IMR-90 (cell line): ENCODE measurements around the gene MPZL3. TPM values are rescaled to one million over a fixed set of nuclear protein-coding genes. Genes with fewer than 3 reads are reported as not detected.

Source experiments
- ATAC-seq: fragments of 200-7000 bp; cut with Tn5 transposase; 2 replicates; pipeline ENCODE4 v1.9.1; 2020; ENCODE audit warnings: low read depth, mild to moderate bottlenecking, moderate library complexity
- BruUV-seq: library from RNA; stranded (reverse); fragments of 400-500 nt; replicated peaks from 2 replicates; lab custom pipeline; 2021; lab: Mats Ljungman, UMichigan
- CTCF ChIA-PET: fragments of 300-600 bp; formaldehyde crosslinking; extraction: SDS; loops from one replicate; lab custom pipeline; 2021; ENCODE audit warnings: antibody characterized with exemption; lab: Yijun Ruan, JAX
- POLR2A ChIA-PET: fragments of 300-600 bp; sonication (Branson Sonifier 250); formaldehyde crosslinking; loops from one replicate; lab custom pipeline; 2022; ENCODE audit warnings: antibody characterized with exemption; ENCODE audit not compliant: unreplicated experiment; lab: Charles Lee
- DNase-seq: peaks from one replicate; pipeline ENCODE4 v3.0.0; 2013
- H2AFZ ChIP-seq: replicated peaks from 2 replicates; pipeline ENCODE3; 2013; ENCODE audit warnings: low read length, mild to moderate bottlenecking; ENCODE audit not compliant: poor library complexity
- H2AK5ac ChIP-seq: 2 replicates; pipeline ENCODE4 v1.6.1; 2013; ENCODE audit warnings: low read depth, low read length, inconsistent platforms
- H2AK9ac ChIP-seq: replicated peaks from 2 replicates; pipeline ENCODE3; 2013; ENCODE audit warnings: mild to moderate bottlenecking, low read depth, low read length, moderate library complexity; ENCODE audit not compliant: poor library complexity
- H2BK120ac ChIP-seq: 2 replicates; pipeline ENCODE4 v1.6.1; 2013; ENCODE audit warnings: low read depth, low read length, inconsistent platforms
- H2BK15ac ChIP-seq: 3 replicates; pipeline ENCODE4 v1.6.1; 2013; ENCODE audit warnings: low read depth, low read length, inconsistent platforms
- H2BK20ac ChIP-seq: 2 replicates; pipeline ENCODE4 v1.6.1; 2013; ENCODE audit warnings: low read depth, mild to moderate bottlenecking, inconsistent platforms, low read length, moderate library complexity
- H2BK5ac ChIP-seq: 2 replicates; pipeline ENCODE4 v1.6.1; 2013; ENCODE audit warnings: mild to moderate bottlenecking, low read depth, low read length, inconsistent platforms; ENCODE audit not compliant: poor library complexity, severe bottlenecking
- H3K14ac ChIP-seq: replicated peaks from 2 replicates; pipeline ENCODE4 v1.6.1; 2013; ENCODE audit warnings: low read depth, low read length, inconsistent platforms
- H3K18ac ChIP-seq: 2 replicates; pipeline ENCODE4 v1.6.1; 2013; ENCODE audit warnings: low read depth, low read length, control low read depth
- H3K23ac ChIP-seq: 2 replicates; pipeline ENCODE4 v1.6.1; 2013; ENCODE audit warnings: low read depth, low read length, inconsistent platforms
- H3K27ac ChIP-seq: 2 replicates; pipeline ENCODE4 v1.5.1; 2013; ENCODE audit warnings: mild to moderate bottlenecking, control low read depth, low read length; ENCODE audit not compliant: insufficient read depth
- H3K27me3 ChIP-seq: 2 replicates; pipeline ENCODE4 v1.6.1; 2013; ENCODE audit warnings: low read length; ENCODE audit not compliant: control insufficient read depth, insufficient read depth
- H3K36me3 ChIP-seq: 2 replicates; pipeline ENCODE4 v1.6.1; 2013; ENCODE audit warnings: low read length, mixed read lengths; ENCODE audit not compliant: control insufficient read depth, insufficient read depth
- H3K4ac ChIP-seq: 2 replicates; pipeline ENCODE4 v1.6.1; 2013; ENCODE audit warnings: low read depth, low read length, inconsistent platforms
- H3K4me1 ChIP-seq: 2 replicates; pipeline ENCODE4 v1.6.1; 2013; ENCODE audit warnings: low read length, mixed read lengths; ENCODE audit not compliant: control insufficient read depth, insufficient read depth
- H3K4me2 ChIP-seq: 2 replicates; pipeline ENCODE4 v1.6.1; 2013; ENCODE audit warnings: low read depth, mild to moderate bottlenecking, control low read depth, low read length, moderate library complexity
- H3K4me3 ChIP-seq: 2 replicates; pipeline ENCODE4 v1.5.1; 2013; ENCODE audit warnings: low read depth, mild to moderate bottlenecking, control low read depth, low read length, moderate library complexity; ENCODE audit not compliant: insufficient read depth
- H3K56ac ChIP-seq: 2 replicates; pipeline ENCODE4 v1.6.1; 2013; ENCODE audit warnings: low read length, inconsistent platforms; ENCODE audit not compliant: insufficient read depth; ENCODE audit errors: extremely low read depth
- H3K79me1 ChIP-seq, 2 experiments: 2 replicates each; pipeline ENCODE4 v1.6.1; 2013; ENCODE audit warnings: low read length in 2 of 2, inconsistent platforms in 1 of 2, low read depth in 1 of 2
- H3K9ac ChIP-seq: 2 replicates; pipeline ENCODE4 v1.6.1; 2013; ENCODE audit warnings: low read depth, low read length, control low read depth
- H3K9me1 ChIP-seq: 2 replicates; pipeline ENCODE4 v1.6.1; 2013; ENCODE audit warnings: low read length, inconsistent platforms; ENCODE audit not compliant: insufficient read depth
- H3K9me3 ChIP-seq: 2 replicates; pipeline ENCODE4 v1.6.1; 2013; ENCODE audit warnings: low read length; ENCODE audit not compliant: control insufficient read depth, insufficient read depth
- H4K20me1 ChIP-seq: 2 replicates; pipeline ENCODE4 v1.6.1; 2013; ENCODE audit warnings: low read length, inconsistent platforms; ENCODE audit not compliant: insufficient read depth
- H4K5ac ChIP-seq: 2 replicates; pipeline ENCODE4 v1.6.1; 2013; ENCODE audit warnings: mild to moderate bottlenecking, low read depth, low read length, control low read depth
- H4K8ac ChIP-seq, 2 experiments: 2 replicates each; pipeline ENCODE4 v1.6.1; 2013; ENCODE audit warnings: low read depth in 2 of 2, low read length in 2 of 2, control low read depth in 1 of 2, inconsistent platforms in 1 of 2
- H4K91ac ChIP-seq: 2 replicates; pipeline ENCODE4 v1.6.1; 2013; ENCODE audit warnings: low read depth, low read length, inconsistent platforms; ENCODE audit not compliant: insufficient read depth
- BHLHE40 ChIP-seq: fragments of 150-350 bp; IDR thresholded peaks from 2 replicates; pipeline ENCODE4 v1.6.1; 2016; ENCODE audit warnings: mild to moderate bottlenecking, low read depth, low read length
- CEBPB ChIP-seq: IDR thresholded peaks from 2 replicates; pipeline ENCODE4 v1.6.1; 2012; ENCODE audit warnings: low read depth, low read length, improper control_type of control experiment
- CHD1 ChIP-seq: IDR thresholded peaks from 2 replicates; pipeline ENCODE4 v1.6.1; 2012; ENCODE audit warnings: low read depth, low read length, improper control_type of control experiment
- FOS ChIP-seq: fragments of 150-350 bp; IDR thresholded peaks from 2 replicates; pipeline ENCODE4 v1.6.1; 2016; ENCODE audit warnings: low read depth, low read length
- MAFK ChIP-seq: IDR thresholded peaks from 2 replicates; pipeline ENCODE4 v1.6.1; 2012; ENCODE audit warnings: low read depth, low read length, improper control_type of control experiment
- MAZ ChIP-seq: IDR thresholded peaks from 2 replicates; pipeline ENCODE4 v1.6.1; 2012; ENCODE audit warnings: low read depth, mild to moderate bottlenecking, low read length, improper control_type of control experiment, moderate library complexity, borderline replicate concordance
- MXI1 ChIP-seq: IDR thresholded peaks from 2 replicates; pipeline ENCODE4 v1.6.1; 2012; ENCODE audit warnings: low read depth, mild to moderate bottlenecking, low read length, moderate library complexity, borderline replicate concordance
- NFE2L2 ChIP-seq: fragments of 150-350 bp; IDR thresholded peaks from 2 replicates; pipeline ENCODE4 v1.6.1; 2016; ENCODE audit warnings: low read depth, mild to moderate bottlenecking, low read length
- POLR2A ChIP-seq: IDR thresholded peaks from 2 replicates; pipeline ENCODE4 v1.6.1; 2012; ENCODE audit warnings: mild to moderate bottlenecking, low read depth, low read length
- RAD21 ChIP-seq: IDR thresholded peaks from 2 replicates; pipeline ENCODE4 v1.6.1; 2012; ENCODE audit warnings: low read length, improper control_type of control experiment
- RCOR1 ChIP-seq: IDR thresholded peaks from 2 replicates; pipeline ENCODE4 v1.6.1; 2012; ENCODE audit warnings: mild to moderate bottlenecking, low read length, improper control_type of control experiment; ENCODE audit not compliant: insufficient replicate concordance
- RFX5 ChIP-seq: IDR thresholded peaks from 2 replicates; pipeline ENCODE4 v1.8.0; 2012; ENCODE audit warnings: low read depth, mild to moderate bottlenecking, low read length, moderate library complexity
- SMC3 ChIP-seq: fragments of 150-350 bp; IDR thresholded peaks from 2 replicates; pipeline ENCODE4 v1.6.1; 2016; ENCODE audit warnings: low read depth, mild to moderate bottlenecking, antibody characterized with exemption, low read length, moderate library complexity
- WGBS, 2 experiments: methylation state at CpG; one replicate each; pipeline versions ENCODE4 v1.1.5 to v1.1.7; 2013; ENCODE audit warnings: missing lambda C conversion rate in 2 of 2; ENCODE audit not compliant: insufficient read length in 1 of 2; ENCODE audit errors: extremely low coverage in 2 of 2; 5-methylcytosine and 5-hydroxymethylcytosine counted together
- dilution Hi-C: fragments of 300-500 bp; cut with HindIII; formaldehyde crosslinking; loops from one replicate; pipeline ENCODE4 v1.14.3; 2018; ENCODE audit warnings: low sequenced_read_pairs; ENCODE audit not compliant: unreplicated experiment
- in situ Hi-C: fragments of 300-500 bp; cut with MboI; formaldehyde crosslinking; loops from 3 replicates; pipeline ENCODE4 v1.14.3; 2019; ENCODE audit warnings: low sequenced_read_pairs, inconsistent platforms, mixed read lengths
- intact Hi-C: fragments of 100-400 bp; cut with micrococcal nuclease; formaldehyde crosslinking; loops from 2 replicates; pipeline ENCODE4 v1.10.0; 2022
- polyA plus RNA-seq, 3 experiments: library from polyadenylated mRNA; depleted of rRNA; stranded (reverse); fragments of >200 nt; gene quantifications; 2 replicates each; pipeline ENCODE4 v1.2.3, GENCODE V29; 2012; ENCODE audit warnings: low replicate concordance in 1 of 3
- total RNA-seq: library from RNA; depleted of rRNA; stranded (reverse); fragments of >200 nt; gene quantifications from 2 replicates; pipeline ENCODE4 v1.2.3, GENCODE V29; 2012
- TF ChIP-seq, protein P1 (sequence below): fragments of 150-350 bp; IDR thresholded peaks from 2 replicates; pipeline ENCODE4 v1.6.1; 2017; ENCODE audit warnings: mild to moderate bottlenecking, antibody characterized with exemption, low read length, low read depth
- TF ChIP-seq, protein P2 (sequence below): conservative IDR thresholded peaks from 2 replicates; pipeline ENCODE4 v1.5.1; 2012; ENCODE audit warnings: mild to moderate bottlenecking, low read depth, low read length, improper control_type of control experiment
- TF ChIP-seq, protein P3 (sequence below): fragments of 150-350 bp; IDR thresholded peaks from 2 replicates; pipeline ENCODE4 v1.6.1; 2016; ENCODE audit warnings: low read depth, mild to moderate bottlenecking, low read length, moderate library complexity, borderline replicate concordance

Gene MPZL3
- total and polyA plus RNA-seq, 2 of the 4 experiments (the other 2 are of a cell fraction) = 0.15 to 0.36 TPM

DNA sequence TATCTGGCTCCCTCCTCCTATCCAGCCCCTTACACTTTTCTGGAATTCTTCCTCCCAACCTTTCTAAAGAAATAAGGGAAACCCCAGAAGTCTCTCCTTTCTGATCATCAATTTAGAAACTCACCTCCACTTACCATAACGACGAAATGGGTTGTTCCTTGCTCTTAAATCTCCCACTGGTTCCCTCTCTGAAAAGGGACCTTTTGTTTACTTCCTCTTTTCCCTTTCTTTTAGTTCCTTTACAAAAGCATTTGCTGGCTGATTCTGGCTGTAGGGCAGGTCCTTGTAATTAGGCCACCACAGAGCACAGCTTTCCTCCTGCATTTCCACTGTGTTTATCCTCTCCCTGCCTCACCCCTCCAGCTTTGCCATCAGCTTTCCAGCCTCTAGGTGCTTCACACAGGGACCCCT, 39.4 kb downstream of the MPZL3 start:
- no peak overlapping the region for H2BK5ac ChIP-seq
- dilution Hi-C loops = no loop called here
- no peak overlapping the region for H3K18ac ChIP-seq
- no peak overlapping the region for H2BK120ac ChIP-seq
- no peak overlapping the region for H3K9ac ChIP-seq
- in situ Hi-C loops = no loop called here
- POLR2A ChIA-PET = no interaction called here
- intact Hi-C loops = no loop called here
- CTCF ChIA-PET = interaction anchor here (1.3 kb wide), 1 partner anchor 41 kb away, joined by 3 read pairs; no protein-coding TSS in a partner anchor
- H3K36me3 ChIP-seq = no peaks in the 10 kb centered on the region
- no peaks in the 10 kb centered on the region for H3K9me1 ChIP-seq
- H3K79me1 ChIP-seq = no peaks in the 10 kb centered on the region
- H4K91ac ChIP-seq = no peak overlapping the region
- H4K20me1 ChIP-seq = no peaks in the 10 kb centered on the region
- BruUV-seq = no TSS peak
- H4K5ac ChIP-seq = no peak overlapping the region
- H2BK15ac ChIP-seq = no peak overlapping the region
- DNase-seq (no peak), ATAC-seq (no peak)
- H2AFZ ChIP-seq = no peak overlapping the region
- H3K4me2 ChIP-seq = no peak overlapping the region
- H4K8ac ChIP-seq = no peak overlapping the region
- TF ChIP-seq NFE2L2 (no peak), RAD21 (no peak), RFX5 (no peak), SMC3 (no peak), MAZ (no peak), BHLHE40 (no peak), POLR2A (no peak), RCOR1 (no peak), CEBPB (no peak), MXI1 (no peak), FOS (no peak), CHD1 (no peak), MAFK (no peak)
- TF ChIP-seq, protein P1, sequence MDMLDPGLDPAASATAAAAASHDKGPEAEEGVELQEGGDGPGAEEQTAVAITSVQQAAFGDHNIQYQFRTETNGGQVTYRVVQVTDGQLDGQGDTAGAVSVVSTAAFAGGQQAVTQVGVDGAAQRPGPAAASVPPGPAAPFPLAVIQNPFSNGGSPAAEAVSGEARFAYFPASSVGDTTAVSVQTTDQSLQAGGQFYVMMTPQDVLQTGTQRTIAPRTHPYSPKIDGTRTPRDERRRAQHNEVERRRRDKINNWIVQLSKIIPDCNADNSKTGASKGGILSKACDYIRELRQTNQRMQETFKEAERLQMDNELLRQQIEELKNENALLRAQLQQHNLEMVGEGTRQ = no peak
- TF ChIP-seq, protein P2, sequence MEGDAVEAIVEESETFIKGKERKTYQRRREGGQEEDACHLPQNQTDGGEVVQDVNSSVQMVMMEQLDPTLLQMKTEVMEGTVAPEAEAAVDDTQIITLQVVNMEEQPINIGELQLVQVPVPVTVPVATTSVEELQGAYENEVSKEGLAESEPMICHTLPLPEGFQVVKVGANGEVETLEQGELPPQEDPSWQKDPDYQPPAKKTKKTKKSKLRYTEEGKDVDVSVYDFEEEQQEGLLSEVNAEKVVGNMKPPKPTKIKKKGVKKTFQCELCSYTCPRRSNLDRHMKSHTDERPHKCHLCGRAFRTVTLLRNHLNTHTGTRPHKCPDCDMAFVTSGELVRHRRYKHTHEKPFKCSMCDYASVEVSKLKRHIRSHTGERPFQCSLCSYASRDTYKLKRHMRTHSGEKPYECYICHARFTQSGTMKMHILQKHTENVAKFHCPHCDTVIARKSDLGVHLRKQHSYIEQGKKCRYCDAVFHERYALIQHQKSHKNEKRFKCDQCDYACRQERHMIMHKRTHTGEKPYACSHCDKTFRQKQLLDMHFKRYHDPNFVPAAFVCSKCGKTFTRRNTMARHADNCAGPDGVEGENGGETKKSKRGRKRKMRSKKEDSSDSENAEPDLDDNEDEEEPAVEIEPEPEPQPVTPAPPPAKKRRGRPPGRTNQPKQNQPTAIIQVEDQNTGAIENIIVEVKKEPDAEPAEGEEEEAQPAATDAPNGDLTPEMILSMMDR = no peak
- TF ChIP-seq, protein P3, sequence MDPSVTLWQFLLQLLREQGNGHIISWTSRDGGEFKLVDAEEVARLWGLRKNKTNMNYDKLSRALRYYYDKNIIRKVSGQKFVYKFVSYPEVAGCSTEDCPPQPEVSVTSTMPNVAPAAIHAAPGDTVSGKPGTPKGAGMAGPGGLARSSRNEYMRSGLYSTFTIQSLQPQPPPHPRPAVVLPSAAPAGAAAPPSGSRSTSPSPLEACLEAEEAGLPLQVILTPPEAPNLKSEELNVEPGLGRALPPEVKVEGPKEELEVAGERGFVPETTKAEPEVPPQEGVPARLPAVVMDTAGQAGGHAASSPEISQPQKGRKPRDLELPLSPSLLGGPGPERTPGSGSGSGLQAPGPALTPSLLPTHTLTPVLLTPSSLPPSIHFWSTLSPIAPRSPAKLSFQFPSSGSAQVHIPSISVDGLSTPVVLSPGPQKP = no peak
- H3K4me1 ChIP-seq = no peaks in the 10 kb centered on the region
- no peak overlapping the region for H3K4ac ChIP-seq
- peaks cover 23% of the 10 kb centered on the region for H3K27me3 ChIP-seq
- H2BK20ac ChIP-seq = no peak overlapping the region
- no peak overlapping the region for H3K4me3 ChIP-seq
- no peak overlapping the region for H3K27ac ChIP-seq
- H2AK5ac ChIP-seq = no peak overlapping the region
- no CpG with 5 or more reads among the region's 2 CpGs for WGBS, 2 experiments
- no peaks in the 10 kb centered on the region for H3K9me3 ChIP-seq
- no peak overlapping the region for H3K14ac ChIP-seq
- no peak overlapping the region for H3K56ac ChIP-seq
- no peak overlapping the region for H2AK9ac ChIP-seq
- no peak overlapping the region for H3K23ac ChIP-seq
